PC-9 (cell line): ENCODE results near the gene CDC42BPA.

Experiments
- CTCF ChIP-seq: fragments of 200-600 bp; sonication (generic); conservative IDR thresholded peaks from 2 replicates; pipeline ENCODE4 v1.6.1; 2017; ENCODE audit warnings: mixed run types, antibody characterized with exemption, mild to moderate bottlenecking, moderate library complexity
- EZH2 ChIP-seq: fragments of 200-600 bp; sonication (generic); IDR thresholded peaks from 2 replicates; pipeline ENCODE4 v1.8.0; 2017; ENCODE audit warnings: antibody characterized with exemption, low read depth

- TF ChIP-seq CTCF (no peak), EZH2 (no peak)
Measured at GRCh38 chr1:227303662-227304061, 14.6 kb downstream of the CDC42BPA start.
